ENCODE results near the gene SLC7A6OS. TPM values are rescaled to one million over a fixed set of nuclear protein-coding genes. Genes with fewer than 3 reads are reported as not detected.

SLC7A6OS gene
- total RNA-seq = 1 to 10 TPM; 6.4 to 8.1 (median 6.6) TPM
- polyA plus RNA-seq = 1 to 10 TPM; 5.2 to 5.8 TPM

DNA sequence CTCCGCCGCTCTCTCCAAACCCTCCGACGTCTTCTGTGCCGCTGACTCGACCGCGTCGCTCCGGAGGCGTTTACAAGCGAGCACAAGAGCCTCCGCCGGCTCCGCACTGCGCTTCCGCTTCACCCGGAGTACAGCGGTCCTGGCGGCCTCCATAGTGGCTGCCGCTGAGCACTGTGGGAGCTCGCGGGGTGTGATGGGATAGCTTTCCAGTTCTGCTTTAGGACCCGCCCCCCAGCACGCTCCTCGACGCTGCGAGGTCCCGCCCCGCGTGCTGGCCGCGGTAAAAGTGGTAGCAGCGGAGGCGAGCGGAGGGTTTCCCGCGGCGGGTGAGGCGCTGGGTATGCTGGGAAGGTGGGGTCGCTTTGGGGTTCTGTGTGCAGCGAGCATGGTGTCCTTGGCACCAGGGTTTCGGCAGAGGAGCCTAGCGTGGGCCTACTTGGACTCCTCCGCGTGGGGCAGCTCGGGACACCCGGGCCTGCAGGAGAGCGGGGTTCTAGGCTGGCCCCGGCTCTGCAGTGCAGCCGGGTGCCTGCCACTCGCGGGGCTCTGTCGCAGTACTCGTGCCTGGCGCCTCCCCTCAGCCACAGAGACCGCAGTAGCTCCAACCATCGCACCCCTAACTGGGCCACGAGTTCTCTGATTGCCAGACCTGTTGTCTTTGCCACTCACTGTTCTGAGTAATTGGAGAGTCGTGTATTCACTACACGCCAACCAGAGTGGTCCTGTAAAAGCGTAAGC is at the start of gene SLC7A6OS, which contains the start of gene PRMT7:
Gene SLC7A6OS, minus strand, starts transcription at position 173 of the 738 bp plus-strand sequence. Its CDS starts 20 bp downstream, at position 153.
Gene PRMT7, plus strand, starts transcription at position 246 of the 738 bp plus-strand sequence. CDS start 4,961 bp downstream, outside the sequence.
- peaks cover 0 to 7% (median 4%) of the 10 kb centered on the region in 3 donors for H3K36me3 ChIP-seq
- no peaks in the 10 kb centered on the region for H3K9me3 ChIP-seq
- peaks cover 0 to 15% (median 12%) of the 10 kb centered on the region in 3 donors for H3K4me1 ChIP-seq
- intact Hi-C loops (cut with DNase I) = no loop called here
- ATAC-seq (peak; percentile 100), DNase-seq (peak; percentile 85 to 94 (median 89)), FAIRE-seq (no peak)
- H3K27ac ChIP-seq = peak within 1 kb of the TSS; percentile 43 to 61 (median 56)
- TF ChIP-seq, protein P1, sequence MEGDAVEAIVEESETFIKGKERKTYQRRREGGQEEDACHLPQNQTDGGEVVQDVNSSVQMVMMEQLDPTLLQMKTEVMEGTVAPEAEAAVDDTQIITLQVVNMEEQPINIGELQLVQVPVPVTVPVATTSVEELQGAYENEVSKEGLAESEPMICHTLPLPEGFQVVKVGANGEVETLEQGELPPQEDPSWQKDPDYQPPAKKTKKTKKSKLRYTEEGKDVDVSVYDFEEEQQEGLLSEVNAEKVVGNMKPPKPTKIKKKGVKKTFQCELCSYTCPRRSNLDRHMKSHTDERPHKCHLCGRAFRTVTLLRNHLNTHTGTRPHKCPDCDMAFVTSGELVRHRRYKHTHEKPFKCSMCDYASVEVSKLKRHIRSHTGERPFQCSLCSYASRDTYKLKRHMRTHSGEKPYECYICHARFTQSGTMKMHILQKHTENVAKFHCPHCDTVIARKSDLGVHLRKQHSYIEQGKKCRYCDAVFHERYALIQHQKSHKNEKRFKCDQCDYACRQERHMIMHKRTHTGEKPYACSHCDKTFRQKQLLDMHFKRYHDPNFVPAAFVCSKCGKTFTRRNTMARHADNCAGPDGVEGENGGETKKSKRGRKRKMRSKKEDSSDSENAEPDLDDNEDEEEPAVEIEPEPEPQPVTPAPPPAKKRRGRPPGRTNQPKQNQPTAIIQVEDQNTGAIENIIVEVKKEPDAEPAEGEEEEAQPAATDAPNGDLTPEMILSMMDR (IDR thresholded peaks at IDR 0.05) = no peak
- 0% methylated on average over 60 to 62 of the region's 62 CpGs for WGBS, 2 donors
- no peaks in the 10 kb centered on the region for H3K27me3 ChIP-seq
- peak within 1 kb of the TSS; percentile 91 to 97 (median 92) for H3K4me3 ChIP-seq

DNA sequence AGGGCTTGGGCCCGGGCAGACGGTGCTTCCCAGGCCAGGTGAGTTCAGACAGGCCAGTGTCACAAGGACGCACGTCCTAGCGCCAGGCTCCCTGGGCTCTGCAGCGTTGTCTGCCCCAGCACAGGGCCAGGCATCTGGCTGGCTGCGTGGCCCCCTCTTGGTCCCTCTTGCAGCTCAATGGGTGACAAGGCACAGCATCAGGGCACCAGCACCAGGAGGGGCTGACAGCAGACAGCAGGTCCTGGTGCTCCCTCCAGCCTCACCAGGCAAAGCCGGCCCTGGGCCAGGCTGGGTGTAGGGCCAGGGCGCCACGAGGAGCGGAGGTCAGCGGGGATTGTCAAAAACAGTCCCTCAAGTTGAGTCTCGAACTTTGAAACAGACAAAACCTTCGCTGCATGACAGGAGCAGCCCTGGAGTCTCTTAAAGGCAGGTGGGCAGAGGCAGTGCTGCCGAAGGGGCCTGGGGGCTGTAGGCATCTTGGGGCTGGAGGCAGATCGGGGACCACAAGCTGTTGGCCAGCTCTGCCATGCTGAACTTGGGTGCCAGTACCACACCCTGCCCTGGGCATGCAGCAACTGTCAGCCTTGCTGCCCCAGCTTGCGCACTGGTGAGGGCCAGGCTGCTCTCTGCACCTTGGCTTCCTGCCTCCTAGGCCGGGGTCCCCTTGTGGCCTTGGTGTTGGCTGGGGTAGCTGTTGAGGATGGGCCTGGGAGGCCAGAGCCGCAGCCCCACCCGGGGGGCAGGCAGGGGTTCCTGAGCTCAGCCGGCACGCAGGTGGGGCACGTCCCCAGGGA is 48.8 kb upstream of the SLC7A6OS start:
- no peak for ATAC-seq
- Histone ChIP-seq H3K9me3 (no peaks in the 10 kb centered on the region), H3K4me1 (no peaks in the 10 kb centered on the region), H3K4me3 (no peak overlapping the region), H3K36me3 (peaks cover 0 to 28% (median 10%) of the 10 kb centered on the region in 3 donors), H3K27ac (no peak overlapping the region), H3K27me3 (no peaks in the 10 kb centered on the region)
- intact Hi-C loops (cut with DNase I) = no loop called here
- 87 to 88% methylated on average over 23 of the region's 23 CpGs for WGBS, 2 donors
- TF ChIP-seq, protein P1 (IDR thresholded peaks at IDR 0.05) = no peak
- no peak for FAIRE-seq
- peak in 1 of 6 donors; percentile 64 for DNase-seq

DNA sequence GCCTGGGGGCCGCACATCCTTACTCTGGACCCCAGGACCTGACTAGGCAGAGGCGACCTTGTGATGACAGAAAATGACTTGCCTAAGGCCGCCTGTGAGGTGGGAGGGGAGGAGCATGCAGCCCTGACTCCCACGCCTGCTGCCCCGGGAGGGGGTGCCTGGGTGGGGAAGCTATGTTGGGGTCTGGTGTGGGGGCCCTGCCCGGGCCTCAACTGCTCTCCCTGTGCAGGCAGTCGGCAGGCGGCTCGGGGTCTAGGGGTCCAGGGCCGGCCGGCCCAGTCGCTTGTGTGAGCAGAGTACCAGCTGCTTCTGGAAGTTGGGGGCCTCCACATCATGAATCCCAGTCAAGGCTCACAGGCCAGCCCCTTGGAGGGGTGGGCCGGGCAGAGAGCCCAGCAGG is 48.2 kb upstream of the SLC7A6OS start:
- WGBS, 2 donors = 88 to 91% methylated on average over 12 to 13 of the region's 13 CpGs
- ATAC-seq = no peak
- Histone ChIP-seq H3K4me3 (no peak overlapping the region), H3K27me3 (no peaks in the 10 kb centered on the region), H3K9me3 (no peaks in the 10 kb centered on the region), H3K27ac (no peak overlapping the region), H3K4me1 (no peaks in the 10 kb centered on the region), H3K36me3 (peaks cover 0 to 32% (median 12%) of the 10 kb centered on the region in 3 donors)
- intact Hi-C loops (cut with DNase I) = no loop called here
- DNase-seq = peak in 1 of 6 donors; percentile 73
- TF ChIP-seq, protein P1 (IDR thresholded peaks at IDR 0.05) = no peak
- FAIRE-seq = no peak

DNA sequence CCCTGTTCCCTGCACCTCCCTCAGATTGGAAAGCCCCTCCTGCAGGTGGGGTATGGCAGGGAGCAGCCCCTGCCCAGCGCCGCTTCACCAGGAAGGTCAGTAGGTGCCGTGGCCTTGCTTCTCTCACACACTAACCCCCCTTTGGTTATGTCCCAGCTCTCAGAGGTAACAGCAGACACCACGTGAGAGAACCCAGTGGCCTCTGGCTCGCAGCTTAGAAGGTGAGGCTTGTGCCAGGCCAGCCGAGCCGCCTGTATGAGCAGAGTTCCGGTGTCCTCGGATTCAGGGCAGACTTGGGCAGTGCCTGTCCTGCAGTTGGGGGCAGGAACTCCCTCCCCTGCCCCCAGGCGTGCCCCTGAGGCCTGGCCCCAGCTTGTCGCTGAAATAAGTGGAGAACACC is 47.2 kb upstream of the SLC7A6OS start:
- 89 to 95% methylated on average over 11 of the region's 11 CpGs for WGBS, 2 donors
- Histone ChIP-seq H3K27ac (no peak overlapping the region), H3K4me3 (no peak overlapping the region), H3K9me3 (no peaks in the 10 kb centered on the region), H3K4me1 (no peaks in the 10 kb centered on the region), H3K36me3 (peaks cover 0 to 40% (median 16%) of the 10 kb centered on the region in 3 donors), H3K27me3 (no peaks in the 10 kb centered on the region)
- TF ChIP-seq, protein P1 (IDR thresholded peaks at IDR 0.05) = no peak
- intact Hi-C loops (cut with DNase I) = no loop called here
- ATAC-seq = no peak
- FAIRE-seq = no peak
- DNase-seq = peak in 1 of 6 donors; percentile 44

Measured in pancreas (tissue), 10 donors.